ENCODE measurements around the gene SLC6A8.
"Not testable (repeated sequence)": the region's sequence is repeated elsewhere in the genome, so short reads cannot be mapped to it uniquely, and the experiment has no call there.

The SLC6A8 gene

DNA sequence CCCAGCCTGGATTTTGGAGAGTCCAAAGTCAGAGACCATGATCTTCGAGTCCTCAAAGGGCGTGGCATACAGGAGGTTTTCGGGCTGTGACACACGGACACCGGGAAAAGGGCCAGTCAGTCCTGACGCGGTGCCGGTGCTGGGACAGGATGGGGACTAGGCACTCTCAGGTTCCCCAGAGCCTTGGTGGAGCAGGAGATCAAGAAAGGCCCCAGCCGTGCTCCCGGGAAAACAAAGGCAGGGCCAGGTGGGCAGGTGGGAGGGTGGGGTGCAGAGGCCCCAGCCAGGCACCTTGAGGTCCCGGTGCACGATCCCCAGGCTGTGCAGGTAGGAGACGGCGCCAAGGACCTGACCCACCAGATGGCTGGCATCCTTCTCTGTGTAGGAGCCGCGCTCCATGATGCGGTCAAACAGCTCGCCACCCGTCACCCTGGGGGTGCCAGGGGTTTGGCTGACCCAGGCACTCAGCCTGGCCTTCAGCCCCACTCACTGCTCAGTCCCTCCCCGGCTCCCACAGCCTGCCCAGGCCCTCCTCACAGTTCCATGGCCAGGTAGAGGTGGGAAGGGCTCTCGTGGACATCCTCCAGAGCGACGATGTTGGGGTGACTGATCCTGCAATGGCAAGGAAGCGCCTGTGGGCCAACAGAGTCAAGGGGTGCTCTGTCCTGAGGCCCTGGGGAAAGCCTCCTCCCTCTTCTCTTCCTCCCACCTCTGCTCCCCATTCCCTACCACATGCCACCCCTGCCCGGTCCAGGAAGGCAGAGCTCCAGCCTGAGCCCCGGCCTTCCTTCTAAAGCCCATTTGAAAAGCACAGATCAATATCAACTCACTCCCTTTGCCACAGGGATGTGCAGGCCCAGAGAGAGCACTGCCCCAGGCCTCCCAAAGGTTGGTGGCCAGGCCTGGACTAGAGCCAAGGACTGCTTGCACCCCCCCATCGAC is 15.9 kb upstream of the SLC6A8 start:
- no peak for FAIRE-seq
- no peak for DNase-seq (ENCODE audit: low spot score)

DNA sequence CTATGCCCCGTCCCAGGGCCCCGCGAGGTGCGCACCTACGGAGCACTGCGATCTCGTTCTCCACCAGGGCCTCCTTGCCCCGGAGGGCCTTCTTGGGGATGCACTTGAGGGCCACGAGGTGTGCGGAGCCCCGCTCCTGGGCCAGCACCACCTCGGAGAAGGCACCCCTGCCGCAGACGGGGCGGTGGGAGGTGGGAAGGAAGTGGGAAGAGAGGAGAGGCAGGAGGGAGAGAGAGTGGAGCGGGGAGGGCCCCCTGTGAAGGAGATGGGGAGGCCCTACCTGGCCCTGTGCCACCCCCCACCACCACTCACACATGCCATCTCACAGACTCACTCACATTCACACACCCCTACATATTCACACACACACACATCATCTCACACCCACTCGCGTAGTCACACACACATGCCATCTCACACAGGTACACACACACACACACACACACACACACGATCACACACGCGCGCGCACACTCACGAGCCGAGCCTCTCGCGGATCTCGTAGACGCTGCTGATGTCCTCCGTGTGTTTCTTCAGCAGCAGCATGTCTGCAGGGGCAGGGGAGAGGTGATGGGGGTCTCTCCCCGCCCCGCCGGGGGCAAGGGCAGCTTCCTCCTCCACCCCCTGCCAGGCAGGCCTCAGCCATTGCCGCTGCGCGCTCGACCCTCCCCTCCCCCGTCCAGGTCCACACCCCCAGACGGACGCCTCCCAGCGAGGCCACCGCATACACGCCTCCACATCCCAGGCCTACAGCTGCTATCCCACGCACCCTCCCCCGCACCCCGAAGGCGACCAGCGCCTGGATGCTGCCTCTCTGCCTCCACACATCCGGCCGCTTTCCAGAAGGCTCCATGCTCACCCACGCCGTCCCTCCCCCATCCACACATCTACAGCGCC is 14.9 kb upstream of the SLC6A8 start:
- FAIRE-seq (peak; percentile 81), DNase-seq (ENCODE audit: low spot score) (no peak)

DNA sequence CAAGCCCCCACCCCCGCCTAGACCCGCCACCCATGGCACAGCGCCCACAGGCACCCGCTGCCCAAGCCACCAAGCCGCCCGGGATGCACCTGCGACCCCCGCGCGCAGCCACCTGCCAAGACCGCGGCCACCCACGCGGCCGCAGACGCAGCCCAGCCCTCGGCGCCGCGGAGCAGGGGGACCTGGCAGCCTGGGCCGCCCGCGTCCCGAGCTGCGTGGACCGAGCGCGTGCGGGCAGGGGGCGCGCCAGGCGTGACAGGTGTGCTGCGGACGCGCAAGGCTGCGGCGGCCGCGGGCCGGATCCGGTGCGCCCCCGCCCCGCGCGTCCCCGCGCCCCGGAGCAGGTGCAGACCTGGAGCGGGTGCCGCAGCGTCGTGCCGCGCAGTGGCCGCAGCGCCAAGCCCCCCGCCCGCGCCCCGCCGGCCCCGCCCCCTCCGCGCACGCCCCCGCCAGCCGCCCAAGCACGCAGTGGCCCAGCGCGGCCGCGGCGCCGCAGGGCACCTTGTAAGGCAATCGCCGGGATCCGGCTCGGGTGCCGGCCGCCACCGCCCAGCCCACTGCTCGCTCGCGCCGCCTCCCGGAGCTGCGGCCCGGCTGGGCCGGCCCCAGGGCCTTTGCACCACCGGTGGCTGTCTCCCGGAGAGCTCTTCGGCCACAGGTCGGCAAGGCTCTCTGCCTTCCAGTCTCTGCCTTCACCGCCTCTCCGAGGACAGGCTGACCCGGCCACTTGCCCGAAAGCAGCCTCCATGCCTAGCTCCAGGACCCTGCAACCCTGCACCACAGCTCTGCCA is 14.1 kb upstream of the SLC6A8 start, which contains the start of gene PNCK:
TSS of gene PNCK (minus strand) at position 386 of the 791 bp plus-strand sequence. CDS start 737 bp downstream, outside the sequence.
- DNase-seq (ENCODE audit: low spot score) (no peak), FAIRE-seq (no peak)

DNA sequence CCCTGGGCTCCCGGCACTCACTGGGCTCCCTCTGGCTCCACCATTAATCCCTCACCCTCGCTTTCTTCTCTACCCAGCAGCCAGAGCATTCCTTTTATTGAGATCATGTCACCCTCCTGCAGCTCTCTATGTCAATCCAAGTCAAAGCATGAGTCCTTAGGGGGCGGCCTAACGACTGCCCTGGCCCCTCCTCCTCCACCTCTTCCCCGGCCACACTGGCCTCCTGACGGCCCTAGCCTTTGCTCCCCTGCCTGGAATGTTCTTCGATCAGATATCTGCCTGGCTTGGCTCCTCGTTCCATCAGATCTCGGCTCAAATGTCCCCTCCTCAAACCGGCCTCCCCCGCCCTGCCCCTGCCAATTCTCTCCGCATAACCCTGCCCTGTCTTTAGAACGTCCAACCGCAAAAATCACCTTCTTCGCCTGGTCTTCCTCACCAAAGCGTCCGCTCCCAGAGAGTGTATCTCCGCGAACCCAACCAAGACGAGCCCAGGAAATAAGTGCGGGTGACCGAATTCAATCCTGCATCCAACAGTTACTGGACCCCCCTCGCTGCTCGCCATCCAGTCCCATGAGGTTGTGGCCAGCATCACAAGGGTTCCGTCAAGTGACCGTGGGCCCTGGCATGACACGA is 13.4 kb upstream of the SLC6A8 start:
- FAIRE-seq (no peak), DNase-seq (ENCODE audit: low spot score) (no peak)

DNA sequence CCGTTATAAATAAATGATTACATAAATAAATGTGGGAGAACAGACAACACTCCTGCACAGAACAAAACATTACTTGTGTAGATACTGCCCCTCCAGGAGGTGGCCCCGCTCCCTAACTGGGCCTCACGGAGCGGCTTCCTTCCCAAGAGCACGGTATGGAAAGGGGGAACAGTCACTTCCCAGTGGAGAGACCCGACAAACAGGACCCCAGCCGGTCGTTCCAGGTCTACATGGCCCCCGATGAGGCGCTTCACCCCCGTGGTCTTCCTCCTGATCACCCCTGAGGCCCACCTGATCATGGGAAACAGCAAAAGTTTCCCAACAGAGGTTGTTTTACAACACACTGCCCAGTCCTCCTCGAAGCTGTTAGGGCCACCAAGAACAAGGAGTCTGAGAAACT is 6.6 kb upstream of the SLC6A8 start:
- DNase-seq (ENCODE audit: low spot score) (no peak), FAIRE-seq (no peak)

DNA sequence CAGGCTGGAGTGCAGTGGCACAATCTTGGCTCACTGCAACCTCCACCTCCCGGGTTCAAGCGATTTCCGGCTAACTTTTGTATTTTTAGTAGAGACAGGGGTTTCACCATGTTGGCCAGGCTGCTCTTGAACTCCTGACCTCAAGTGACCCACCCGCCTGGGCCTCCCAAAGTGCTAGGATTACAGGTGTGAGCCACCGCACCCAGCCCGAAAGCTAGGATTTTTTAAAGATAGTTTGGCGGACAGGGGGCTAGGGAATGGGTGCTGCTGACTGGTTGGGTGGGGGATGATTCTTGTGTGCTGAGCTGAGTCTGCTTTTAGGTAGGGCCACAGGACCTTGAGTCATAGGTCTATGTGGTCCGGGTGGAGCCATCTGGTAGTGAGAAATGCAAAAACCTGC is 4.2 kb upstream of the SLC6A8 start:
- DNase-seq (ENCODE audit: low spot score); FAIRE-seq: not testable (repeated sequence)

DNA sequence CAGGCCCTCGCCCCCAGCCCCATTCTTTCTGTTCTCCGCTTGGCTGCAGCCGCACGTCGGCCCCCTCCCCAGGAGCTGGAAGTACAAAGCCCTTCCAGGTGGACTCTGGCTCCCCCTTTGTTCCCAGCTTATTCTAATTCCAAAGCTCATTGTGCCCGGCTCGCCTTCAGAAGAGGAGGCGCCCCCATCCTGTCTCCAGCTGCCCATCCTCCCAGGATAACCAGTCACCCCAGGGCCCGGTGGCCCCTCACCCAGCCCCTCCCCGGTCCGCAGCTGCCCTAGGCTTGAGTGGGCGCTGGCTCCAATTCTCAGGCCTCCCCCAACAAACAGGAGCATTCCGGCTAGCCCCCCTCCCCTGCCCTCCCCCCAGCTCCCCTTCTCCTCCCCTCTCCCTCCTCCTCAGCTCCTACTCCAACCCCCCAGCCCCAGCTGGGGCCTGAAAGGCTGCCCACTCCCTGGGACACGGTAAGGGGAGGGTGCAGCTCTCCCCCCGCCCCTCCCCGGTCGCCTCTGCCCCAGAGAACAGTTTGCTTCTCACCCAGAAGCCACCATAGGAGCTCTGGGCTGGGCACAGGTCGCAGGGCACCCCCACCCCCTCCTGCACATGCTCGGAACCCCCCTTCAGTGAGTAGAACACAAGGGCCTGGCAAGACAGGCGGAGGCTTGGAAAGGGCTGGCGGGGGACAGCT is 3.1 kb upstream of the SLC6A8 start:
- no peak for FAIRE-seq

DNA sequence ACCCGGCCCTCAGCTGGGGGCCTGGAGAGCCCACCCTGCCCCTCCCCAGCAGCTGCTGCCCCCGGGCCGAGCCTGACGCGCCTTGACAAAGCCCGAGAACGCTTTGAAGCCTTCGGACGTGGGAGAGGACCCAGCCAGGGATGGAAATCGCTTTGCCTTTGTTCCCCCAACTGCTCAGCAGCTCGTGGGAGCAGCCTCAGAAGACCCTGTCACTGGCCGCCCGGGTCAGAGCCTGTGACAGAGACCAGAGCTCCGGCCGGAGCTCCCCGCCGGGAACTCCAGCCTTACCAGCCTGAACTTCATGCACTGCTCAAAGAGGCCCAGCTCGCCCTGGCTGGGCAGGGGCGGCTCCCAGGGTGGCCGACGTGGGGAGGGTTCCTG is 2.6 kb upstream of the SLC6A8 start:
- DNase-seq (ENCODE audit: low spot score) (no peak), FAIRE-seq (no peak)

More for the DNA sequence above, 3.1 kb upstream of the SLC6A8 start:
- no peak for DNase-seq (ENCODE audit: low spot score)

DNA sequence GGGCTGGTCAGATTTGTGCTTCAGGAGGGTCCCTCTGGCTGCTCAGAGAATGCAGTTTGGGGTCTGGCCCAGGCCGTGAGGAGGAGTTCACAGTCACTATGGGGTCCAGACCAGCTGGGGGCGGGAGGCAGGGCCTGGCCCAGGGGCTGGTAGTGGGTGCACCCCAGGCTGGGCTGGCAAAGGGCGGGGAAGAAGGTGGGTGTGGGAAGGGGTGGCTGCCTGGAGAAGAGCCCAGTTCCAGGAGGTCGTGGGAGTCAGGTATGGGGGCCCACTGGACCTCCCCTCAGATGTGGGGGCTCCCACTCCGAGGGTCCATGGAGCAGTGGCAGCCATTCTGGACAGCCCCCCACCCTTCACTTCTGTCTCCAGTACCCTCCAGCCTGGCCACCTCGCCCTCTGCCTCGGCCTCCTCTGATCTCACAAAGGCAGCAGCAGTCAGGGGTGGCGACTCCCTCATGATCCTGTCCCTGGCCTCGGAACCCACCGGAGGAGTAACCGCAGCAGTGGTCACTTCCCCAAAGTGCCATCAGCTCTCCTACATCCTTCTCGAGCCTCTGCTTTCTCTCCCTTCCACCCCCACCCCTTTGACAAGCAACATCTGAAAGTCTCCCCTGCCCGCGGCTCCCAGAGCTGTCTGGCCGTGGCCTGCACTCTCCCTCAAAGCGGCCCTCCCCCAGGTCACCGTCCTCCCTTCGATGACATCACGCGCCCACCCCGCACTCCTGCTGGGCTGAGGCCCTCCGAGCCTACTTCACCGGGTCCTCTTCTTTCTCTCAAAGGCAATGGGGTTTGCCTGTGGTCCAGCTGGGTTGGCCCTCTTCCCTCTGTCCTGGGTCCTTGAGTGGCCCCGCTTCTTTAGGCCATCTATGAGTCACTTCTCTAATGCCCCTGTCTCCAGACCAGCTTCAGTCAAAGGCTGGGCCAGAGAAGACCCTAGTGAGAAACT is 1.7 kb upstream of the SLC6A8 start:
- FAIRE-seq = no peak
- no peak for DNase-seq (ENCODE audit: low spot score)

DNA sequence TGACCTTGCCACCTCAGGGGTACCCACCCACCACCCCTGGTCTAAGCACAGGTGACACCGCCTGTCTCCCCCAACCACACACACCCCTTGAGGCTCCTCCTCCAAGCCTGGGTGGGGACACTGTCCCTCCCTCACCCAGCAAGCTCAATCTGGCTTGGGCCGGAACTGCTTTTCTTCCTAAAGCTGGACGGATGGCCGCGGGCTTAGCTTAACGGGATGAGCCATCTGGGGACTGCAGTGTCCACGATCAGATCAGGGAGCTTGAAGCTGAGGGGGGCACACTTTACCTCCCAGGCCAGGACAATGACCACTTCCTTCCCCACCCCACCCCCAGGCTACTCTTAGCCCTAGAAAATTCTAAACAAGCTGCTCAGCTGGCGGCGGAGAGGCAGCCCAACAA is 1.0 kb upstream of the SLC6A8 start:
- FAIRE-seq = no peak
- DNase-seq (ENCODE audit: low spot score) = no peak

DNA sequence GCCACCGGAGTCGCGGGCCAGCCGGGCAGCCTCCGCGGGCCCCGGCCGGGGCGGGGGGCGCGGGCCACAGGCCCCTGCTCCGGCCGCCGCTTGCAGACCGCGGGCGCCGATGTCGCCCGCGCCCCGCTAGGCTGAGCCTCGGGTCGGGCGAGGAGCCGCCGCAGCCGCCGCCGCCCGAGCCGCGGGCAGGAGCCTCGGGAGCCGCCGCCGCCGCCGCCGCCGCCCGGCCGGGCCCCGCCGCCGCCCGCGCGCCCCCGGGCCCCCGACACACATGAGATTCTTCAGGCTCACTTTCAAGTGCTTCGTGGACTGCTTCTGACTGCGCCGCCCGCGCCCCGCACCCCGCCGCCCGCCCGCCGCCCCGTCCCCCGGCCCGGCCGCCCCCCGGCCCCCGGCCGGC is 345 bp downstream of the SLC6A8 start:
- FAIRE-seq (no peak), DNase-seq (ENCODE audit: low spot score) (no peak)

DNA sequence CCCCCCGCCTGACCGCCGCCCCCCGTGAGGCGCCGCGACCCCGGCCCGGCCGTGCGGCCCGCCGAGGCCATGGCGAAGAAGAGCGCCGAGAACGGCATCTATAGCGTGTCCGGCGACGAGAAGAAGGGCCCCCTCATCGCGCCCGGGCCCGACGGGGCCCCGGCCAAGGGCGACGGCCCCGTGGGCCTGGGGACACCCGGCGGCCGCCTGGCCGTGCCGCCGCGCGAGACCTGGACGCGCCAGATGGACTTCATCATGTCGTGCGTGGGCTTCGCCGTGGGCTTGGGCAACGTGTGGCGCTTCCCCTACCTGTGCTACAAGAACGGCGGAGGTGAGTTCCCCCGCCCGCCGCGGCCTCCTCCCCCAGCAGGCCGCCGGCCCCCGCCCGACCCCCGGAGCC is 780 bp downstream of the SLC6A8 start:
- DNase-seq (ENCODE audit: low spot score) (no peak), FAIRE-seq (no peak)

DNA sequence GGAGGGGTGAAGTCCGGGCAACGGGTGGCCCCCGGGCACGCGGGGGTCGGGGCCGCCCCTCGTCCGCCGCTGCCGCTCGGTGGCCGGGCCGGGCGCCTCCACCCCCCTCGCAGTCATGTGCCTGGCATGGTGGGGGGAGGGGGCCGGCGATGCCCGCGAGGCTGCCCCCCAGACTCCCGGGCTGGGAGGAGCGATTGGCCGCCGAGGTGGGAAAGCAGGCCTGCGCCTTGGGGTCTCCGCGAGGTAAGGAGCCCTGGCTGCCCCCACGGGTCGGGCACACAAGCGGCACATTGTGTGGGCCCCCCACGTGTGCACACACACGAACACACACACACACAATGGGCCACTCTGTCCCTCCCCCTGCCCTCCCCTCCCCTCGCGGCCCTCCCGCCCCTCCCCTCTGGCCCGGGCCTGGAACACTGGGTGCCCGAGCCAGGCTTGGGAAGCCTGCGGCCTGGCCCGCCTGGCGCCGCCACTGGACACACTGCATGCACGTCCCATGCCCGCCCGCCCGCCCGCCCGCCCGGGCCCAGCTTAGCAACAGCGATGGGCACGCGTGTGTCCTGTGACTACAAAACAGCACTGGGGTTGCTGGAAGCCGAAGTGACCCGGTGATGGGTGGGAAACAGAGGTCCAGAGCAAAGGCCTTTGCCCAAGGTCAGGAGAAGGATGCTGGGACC is 1.3 kb downstream of the SLC6A8 start:
- DNase-seq (ENCODE audit: low spot score) = no peak
- no peak for FAIRE-seq

DNA sequence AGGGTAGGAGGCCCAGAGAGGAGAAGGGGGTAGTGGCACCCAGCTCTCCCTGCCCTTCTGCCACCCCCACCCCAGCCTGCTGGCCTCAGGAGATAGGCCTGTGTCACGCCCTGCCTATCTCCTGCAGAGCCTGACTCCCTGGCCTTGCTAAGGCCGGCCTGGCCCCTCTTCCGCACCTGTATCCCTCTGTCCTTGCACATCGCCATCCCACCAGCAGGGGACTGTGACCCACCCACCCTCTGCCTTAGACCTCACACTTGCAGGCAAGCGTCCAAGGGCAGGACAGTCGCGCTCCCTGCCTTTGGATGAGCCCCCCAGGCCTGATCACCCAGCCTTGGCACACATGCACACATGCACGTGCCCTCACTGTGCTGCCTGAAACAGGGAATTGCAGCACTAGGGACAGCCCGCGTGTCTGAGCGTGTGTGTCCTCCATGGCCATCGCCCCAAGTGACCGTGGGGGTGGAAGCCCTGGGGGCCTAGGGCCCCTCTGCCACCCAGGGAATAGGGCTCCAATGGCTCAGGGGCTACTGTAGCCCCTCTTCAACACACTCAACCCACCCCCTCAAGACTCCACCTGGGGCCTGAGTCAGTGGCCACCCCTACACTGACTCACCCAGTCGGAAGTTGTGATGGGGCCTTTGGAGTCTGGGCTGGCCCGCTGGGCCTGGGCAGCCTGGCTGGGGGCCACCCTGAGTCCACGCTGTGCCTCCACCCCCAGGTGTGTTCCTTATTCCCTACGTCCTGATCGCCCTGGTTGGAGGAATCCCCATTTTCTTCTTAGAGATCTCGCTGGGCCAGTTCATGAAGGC is 2.1 kb downstream of the SLC6A8 start:
- DNase-seq (ENCODE audit: low spot score) (no peak), FAIRE-seq (no peak)

DNA sequence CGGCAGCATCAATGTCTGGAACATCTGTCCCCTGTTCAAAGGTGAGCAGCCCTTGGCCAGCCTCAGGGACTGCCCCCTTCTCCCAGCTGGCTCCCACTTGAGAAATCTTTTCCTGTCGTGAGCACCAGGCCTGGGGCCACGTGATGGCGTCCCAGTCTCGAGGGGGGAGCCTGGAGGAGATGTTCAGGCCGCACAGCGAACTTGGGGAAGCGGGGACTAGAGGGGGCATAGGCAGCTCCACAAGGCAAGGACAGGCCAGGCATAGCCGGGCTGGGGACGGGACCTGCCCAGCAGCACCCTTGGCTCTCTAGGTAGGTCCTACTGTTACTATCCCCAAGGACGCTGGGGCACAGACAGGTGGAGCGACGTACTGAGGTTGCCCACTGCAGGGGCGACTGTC is 2.7 kb downstream of the SLC6A8 start:
- FAIRE-seq (no peak), DNase-seq (ENCODE audit: low spot score) (no peak)

DNA sequence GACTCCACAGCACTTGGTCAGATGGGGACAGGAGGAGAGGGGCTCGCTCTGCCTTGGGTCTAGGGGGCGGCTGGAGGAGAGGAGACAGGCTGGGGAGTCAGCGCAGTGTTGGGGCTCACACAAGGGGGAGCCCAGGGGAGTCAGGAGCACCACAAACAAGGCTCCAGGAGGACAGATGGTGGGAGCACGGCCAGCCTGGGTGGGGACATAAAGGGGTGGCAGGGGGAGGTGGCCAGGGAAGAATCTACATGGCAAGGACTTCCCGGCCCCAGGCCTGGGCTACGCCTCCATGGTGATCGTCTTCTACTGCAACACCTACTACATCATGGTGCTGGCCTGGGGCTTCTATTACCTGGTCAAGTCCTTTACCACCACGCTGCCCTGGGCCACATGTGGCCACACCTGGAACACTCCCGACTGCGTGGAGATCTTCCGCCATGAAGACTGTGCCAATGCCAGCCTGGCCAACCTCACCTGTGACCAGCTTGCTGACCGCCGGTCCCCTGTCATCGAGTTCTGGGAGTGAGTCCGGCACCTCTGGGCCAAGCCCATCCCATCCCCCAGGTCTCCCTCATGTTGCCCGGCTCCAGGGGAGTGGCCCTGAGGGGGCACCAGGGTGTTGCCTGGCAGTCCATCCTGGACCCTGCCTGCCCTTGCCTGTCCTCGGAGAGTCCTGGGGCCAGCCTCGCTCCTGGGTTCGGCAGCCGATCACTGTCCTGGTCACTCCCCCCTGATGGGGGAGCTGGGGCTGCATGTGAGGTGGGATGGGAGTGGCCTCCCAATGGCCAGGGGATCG is 3.5 kb downstream of the SLC6A8 start:
- FAIRE-seq; DNase-seq (ENCODE audit: low spot score): not testable (repeated sequence)

DNA sequence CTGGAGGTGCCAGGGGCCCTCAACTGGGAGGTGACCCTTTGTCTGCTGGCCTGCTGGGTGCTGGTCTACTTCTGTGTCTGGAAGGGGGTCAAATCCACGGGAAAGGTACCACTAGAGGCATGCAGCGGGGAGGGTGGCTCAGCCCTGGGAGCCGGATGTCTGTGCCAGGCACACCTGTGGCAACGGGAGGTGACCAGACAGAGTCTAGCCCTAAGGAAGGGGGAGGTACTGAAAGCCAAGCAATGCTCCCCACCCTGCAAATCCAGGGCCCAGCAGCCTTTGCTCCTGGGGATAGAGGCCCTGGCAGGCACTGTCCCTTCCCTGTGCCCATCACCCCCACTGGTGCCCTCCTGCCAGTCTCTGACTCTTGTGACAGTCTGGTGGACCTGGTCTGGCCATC is 4.3 kb downstream of the SLC6A8 start:
- no peak for FAIRE-seq
- DNase-seq (ENCODE audit: low spot score) = no peak
